Naive thymus-derived CD4-positive, alpha-beta T cell (primary cell): ENCODE results near the gene BCAS2. TPM values are rescaled to one million over a fixed set of nuclear protein-coding genes. Genes with fewer than 3 reads are reported as not detected.

Experiments
- ATAC-seq: fragments of 150-1000 bp; cut with Tn5 transposase; 2 replicates; pipeline ENCODE4 v1.10.0; 2021; ENCODE audit warnings: mild to moderate bottlenecking, moderate library complexity
- CTCF ChIA-PET: fragments of 350-600 bp; sonication (Branson Sonifier 250); formaldehyde crosslinking; loops from one replicate; lab custom pipeline; 2021; ENCODE audit warnings: antibody characterized with exemption; lab: Charles Lee
- POLR2A ChIA-PET: fragments of 350-600 bp; sonication (Branson Sonifier 250); formaldehyde crosslinking; loops from one replicate; lab custom pipeline; 2021; ENCODE audit warnings: antibody characterized with exemption, inconsistent platforms; lab: Charles Lee
- DNase-seq, 9 donors: peaks; one replicate each; pipeline versions ENCODE4 v3.0.0 to v3.0.0-alpha.2; 2020 to 2022; ENCODE audit warnings: mixed read lengths in 1 of 9
- H3K27ac ChIP-seq: one replicate; pipeline ENCODE4 v1.7.0; 2013; ENCODE audit warnings: mild to moderate bottlenecking, low read depth, low read length, moderate library complexity
- H3K27me3 ChIP-seq, 2 donors: one replicate each; pipeline ENCODE4 v1.7.0; 2013; ENCODE audit warnings: low read length in 2 of 2, mild to moderate bottlenecking in 2 of 2, moderate library complexity in 2 of 2; ENCODE audit not compliant: control insufficient read depth in 2 of 2, insufficient read depth in 2 of 2
- H3K36me3 ChIP-seq, 3 experiments: 1 replicate in 2 of 3; 2 replicates in 1 of 3; pipeline ENCODE4 v1.7.0; 2013; ENCODE audit warnings: low read length in 3 of 3, mild to moderate bottlenecking in 3 of 3, moderate library complexity in 1 of 3; ENCODE audit not compliant: insufficient read depth in 3 of 3, control insufficient read depth in 2 of 3
- H3K4me1 ChIP-seq, 2 donors: one replicate each; pipeline ENCODE4 v1.7.0; 2013; ENCODE audit warnings: low read length in 2 of 2, mild to moderate bottlenecking in 2 of 2, moderate library complexity in 1 of 2; ENCODE audit not compliant: control insufficient read depth in 2 of 2, insufficient read depth in 2 of 2
- H3K4me3 ChIP-seq: 2 replicates; pipeline ENCODE4 v1.7.0; 2013; ENCODE audit warnings: mild to moderate bottlenecking, low read length
- H3K9me3 ChIP-seq, 3 experiments: 1 replicate in 2 of 3; 2 replicates in 1 of 3; pipeline ENCODE4 v1.7.0; 2013; ENCODE audit warnings: low read length in 3 of 3; ENCODE audit not compliant: control insufficient read depth in 2 of 3
- H3K27ac Mint-ChIP-seq, 9 donors: one replicate each; pipeline ENCODE4 v1.8.0; 2020 to 2022; ENCODE audit warnings: mixed read lengths in 9 of 9, mild to moderate bottlenecking in 8 of 9, moderate library complexity in 5 of 9, inconsistent platforms in 2 of 9
- H3K27me3 Mint-ChIP-seq, 5 donors: one replicate each; pipeline ENCODE4 v1.8.0; 2021 to 2022; ENCODE audit warnings: mixed read lengths in 5 of 5, mild to moderate bottlenecking in 1 of 5
- H3K36me3 Mint-ChIP-seq, 5 donors: one replicate each; pipeline ENCODE4 v1.8.0; 2020 to 2022; ENCODE audit warnings: mixed read lengths in 5 of 5, mild to moderate bottlenecking in 3 of 5, inconsistent platforms in 1 of 5
- H3K4me1 Mint-ChIP-seq, 7 donors: one replicate each; pipeline ENCODE4 v1.8.0; 2020 to 2022; ENCODE audit warnings: mixed read lengths in 7 of 7, mild to moderate bottlenecking in 3 of 7, inconsistent platforms in 1 of 7
- H3K4me3 Mint-ChIP-seq, 10 donors: one replicate each; pipeline ENCODE4 v1.8.0; 2020 to 2022; ENCODE audit warnings: mild to moderate bottlenecking in 10 of 10, mixed read lengths in 10 of 10, moderate library complexity in 6 of 10, inconsistent platforms in 2 of 10
- H3K9me3 Mint-ChIP-seq, 11 donors: one replicate each; pipeline ENCODE4 v1.8.0; 2020 to 2022; ENCODE audit warnings: mixed read lengths in 11 of 11, mild to moderate bottlenecking in 4 of 11, inconsistent platforms in 1 of 11, moderate library complexity in 1 of 11
- intact Hi-C, 2 donors: fragments of 100-400 bp; cut with micrococcal nuclease; formaldehyde crosslinking; loops; one replicate each; pipeline ENCODE4 v1.15.1; 2023
- polyA plus RNA-seq, 2 donors: library from polyadenylated mRNA; unstranded; fragments of 300-500 nt; fragmentation: Illumina TruSeq; gene quantifications; one replicate each; pipeline ENCODE4 v1.2.3, GENCODE V29; 2021
- total RNA-seq, 6 experiments: library from RNA in 5 of 6; stranded (reverse) in 5 of 6; gene quantifications; 1 replicate in 5 of 6; 2 replicates in 1 of 6; pipeline ENCODE4 v1.2.3 and lab custom pipeline; 2021 to 2026

Gene BCAS2
- total and polyA plus RNA-seq, 7 experiments from 2014 or later, result 32.3 to 111 (median 66.3) TPM

DNA sequence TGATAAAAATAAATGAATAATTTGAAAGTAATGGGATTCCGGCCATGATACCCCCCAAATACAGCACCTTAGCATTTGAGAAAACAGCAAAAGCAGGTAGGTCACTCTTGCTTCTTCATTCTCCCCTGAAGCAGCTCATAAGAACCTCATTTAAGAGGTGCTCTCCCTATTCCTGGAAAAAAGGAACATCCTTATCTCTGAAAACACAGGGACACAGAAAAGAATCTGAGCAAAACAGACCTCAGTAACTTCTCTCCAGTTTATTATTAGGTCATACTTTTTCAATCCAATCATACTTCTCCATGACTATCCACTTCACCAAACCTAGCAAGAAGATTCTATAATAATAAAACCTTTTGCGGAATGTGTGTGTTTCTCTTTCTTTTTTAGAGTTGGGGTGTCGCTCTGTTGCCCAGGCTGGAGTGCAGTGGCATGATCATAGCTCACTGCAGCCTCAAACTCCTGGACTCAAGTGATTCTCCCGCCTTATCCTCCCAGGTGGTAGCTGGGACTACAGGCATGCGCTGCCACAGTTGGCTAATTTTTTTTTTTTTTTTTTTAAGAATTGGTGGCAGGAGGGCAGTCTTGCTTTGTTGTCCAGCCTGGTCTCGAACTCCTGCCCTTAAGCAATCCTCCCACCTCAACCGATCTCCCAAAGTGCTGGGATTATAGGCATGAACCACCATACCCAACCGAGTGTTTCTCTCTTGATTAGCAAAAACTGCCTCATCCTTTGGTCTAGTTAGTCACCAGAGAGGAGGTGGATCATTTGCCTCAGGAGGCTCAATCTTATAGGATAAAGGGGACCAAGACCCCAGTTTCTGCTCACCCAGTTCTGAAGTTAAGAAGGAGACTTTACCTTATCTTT, 59.8 kb downstream of the BCAS2 start:
- no peak for DNase-seq
- CTCF ChIA-PET, result no interaction called here
- H3K27me3 ChIP-seq, result no peaks in the 10 kb centered on the region
- H3K4me3 ChIP-seq, result no peak overlapping the region
- H3K27ac Mint-ChIP-seq, result no peak overlapping the region
- H3K4me3 Mint-ChIP-seq, result no peak overlapping the region
- peaks cover 12 to 30% (median 16%) of the 10 kb centered on the region in 5 donors for H3K27me3 Mint-ChIP-seq
- POLR2A ChIA-PET, result no interaction called here
- no peaks in the 10 kb centered on the region for H3K36me3 ChIP-seq
- H3K4me1 ChIP-seq, result no peaks in the 10 kb centered on the region
- H3K4me1 Mint-ChIP-seq, result peaks cover 0 to 2% (median 0%) of the 10 kb centered on the region in 7 donors
- H3K9me3 ChIP-seq, result no peaks in the 10 kb centered on the region
- peaks cover 0 to 3% (median 0%) of the 10 kb centered on the region in 5 donors for H3K36me3 Mint-ChIP-seq
- no peaks in the 10 kb centered on the region for H3K9me3 Mint-ChIP-seq
- no peak for ATAC-seq
- H3K27ac ChIP-seq, result no peak overlapping the region
- intact Hi-C loops, result no loop called here

Other genes with a start within 250 kb of the BCAS2 start
- gene TRIM33, start 70.4 kb downstream of the BCAS2 start, total RNA-seq, result 10 to 100 TPM; 43.8 to 57.6 (median 51.1) TPM
- 10 to 100 TPM; 28.7 to 45.4 TPM for gene TRIM33, start 70.4 kb downstream of the BCAS2 start, polyA plus RNA-seq
- gene DENND2C, start 88.4 kb upstream of the BCAS2 start, total RNA-seq, result 1 to 10 TPM in 3 of 5 experiments, under 1 TPM in 2; 0.27 to 1.6 (median 1.0) TPM
- under 1 TPM; 0.28 to 0.89 TPM for gene DENND2C, start 88.4 kb upstream of the BCAS2 start, polyA plus RNA-seq
- not detected for gene AMPD1, start 113.9 kb upstream of the BCAS2 start, total RNA-seq
- not detected for gene AMPD1, start 113.9 kb upstream of the BCAS2 start, polyA plus RNA-seq
- 10 to 100 TPM; 22.3 to 56.0 (median 25.0) TPM for gene NRAS, start 135.2 kb upstream of the BCAS2 start, total RNA-seq
- 10 to 100 TPM; 15.7 to 23.4 TPM for gene NRAS, start 135.2 kb upstream of the BCAS2 start, polyA plus RNA-seq
- gene CSDE1, start 176.4 kb upstream of the BCAS2 start, total RNA-seq, result 100 to 1,000 TPM; 378 to 638 (median 561) TPM
- 100 to 1,000 TPM; 354 to 409 TPM for gene CSDE1, start 176.4 kb upstream of the BCAS2 start, polyA plus RNA-seq
- gene SIKE1, start 199.1 kb upstream of the BCAS2 start, total RNA-seq, result 10 to 100 TPM; 43.4 to 69.4 (median 61.2) TPM
- 10 to 100 TPM; 32.7 to 50.7 TPM for gene SIKE1, start 199.1 kb upstream of the BCAS2 start, polyA plus RNA-seq